RWPE1 (cell line): ENCODE results near the gene NOB1.
"Not testable (repeated sequence)": the region's sequence is repeated elsewhere in the genome, so short reads cannot be mapped to it uniquely, and the experiment has no call there.

ENCODE experiments used
- CTCF ChIA-PET: fragments of 350-600 bp; sonication (Branson Sonifier 250); formaldehyde crosslinking; extraction: SDS; loops from one replicate; lab custom pipeline; 2021; lab: Yijun Ruan, JAX
- POLR2A ChIA-PET: fragments of 400-600 bp; formaldehyde crosslinking; extraction: SDS; loops from one replicate; lab custom pipeline; 2020; ENCODE audit warnings: antibody characterized with exemption; ENCODE audit not compliant: low non-redundant PET; lab: Yijun Ruan, JAX
- DNase-seq: peaks from one replicate; pipeline ENCODE4 v3.0.0; 2012; ENCODE audit warnings: low spot score
- H3K27ac ChIP-seq: fragments of 450-650 bp; 2 replicates; pipeline ENCODE4 v1.5.1; 2017
- CTCF ChIP-seq: fragments of 450-650 bp; conservative IDR thresholded peaks from 2 replicates; pipeline ENCODE4 v1.5.1; 2017; ENCODE audit warnings: low read depth, mild to moderate bottlenecking

Gene NOB1

GRCh38 chr16:69793526-69793925 is 38.8 kb upstream of the NOB1 start:
- DNase-seq = no peak
- no peak for TF ChIP-seq CTCF
- CTCF ChIA-PET = interaction anchor here (0.6 to 0.8 kb wide), 2 partner anchors 137 to 524 kb away, joined by 3 to 6 read pairs; no protein-coding TSS in a partner anchor

GRCh38 chr16:69791391-69791847 is 36.7 kb upstream of the NOB1 start:
- CTCF ChIA-PET = interaction anchor here (1.6 kb wide), 1 partner anchor 139 kb away, joined by 3 read pairs; no protein-coding TSS in a partner anchor
- DNase-seq, H3K27ac ChIP-seq, POLR2A ChIA-PET: not testable (repeated sequence)

More at GRCh38 chr16:69793526-69793925, 38.8 kb upstream of the NOB1 start:
- POLR2A ChIA-PET = no interaction called here
- no peak overlapping the region for H3K27ac ChIP-seq

GRCh38 chr16:69787883-69788282 is 33.2 kb upstream of the NOB1 start:
- POLR2A ChIA-PET = no interaction called here
- CTCF ChIA-PET = interaction anchor here (0.6 kb wide), 1 partner anchor 1540 kb away, joined by 3 read pairs; no protein-coding TSS in a partner anchor
- H3K27ac ChIP-seq = no peak overlapping the region
- no peak for TF ChIP-seq CTCF
- no peak for DNase-seq

- ChIA-PET CTCF (interaction anchor here (0.7 kb wide), 1 partner anchor 76 kb away, joined by 3 read pairs; no protein-coding TSS in a partner anchor), POLR2A (no interaction called here)
- TF ChIP-seq CTCF = no peak
- no peak overlapping the region for H3K27ac ChIP-seq
- DNase-seq = no peak
Measured at GRCh38 chr16:69784586-69784985, 29.9 kb upstream of the NOB1 start.

- POLR2A ChIA-PET = no interaction called here
- no peak for DNase-seq
- H3K27ac ChIP-seq = no peak overlapping the region
- TF ChIP-seq CTCF = no peak
- CTCF ChIA-PET = interaction anchor here (1.4 kb wide), 1 partner anchor 15 kb away, joined by 3 read pairs; no protein-coding TSS in a partner anchor
Measured at GRCh38 chr16:69781118-69781517, 26.4 kb upstream of the NOB1 start.

- TF ChIP-seq CTCF = no peak
- ChIA-PET CTCF (no interaction called here), POLR2A (no interaction called here)
- no peak for DNase-seq
- H3K27ac ChIP-seq = no peak overlapping the region
Measured at GRCh38 chr16:69779724-69780123, 25.0 kb upstream of the NOB1 start.

- CTCF ChIA-PET = no interaction called here
- POLR2A ChIA-PET = no interaction called here
Measured at GRCh38 chr16:69775563-69775962, 20.8 kb upstream of the NOB1 start.

More at GRCh38 chr16:69775563-69775962, 20.8 kb upstream of the NOB1 start:
- no peak overlapping the region for H3K27ac ChIP-seq
- no peak for TF ChIP-seq CTCF
- DNase-seq = no peak
